ENCODE measurements around the gene RTP2. TPM values are rescaled to one million over a fixed set of nuclear protein-coding genes. Genes with fewer than 3 reads are reported as not detected.

Gene RTP2
- total RNA-seq, 1 donor from 2014 or later = not detected

DNA sequence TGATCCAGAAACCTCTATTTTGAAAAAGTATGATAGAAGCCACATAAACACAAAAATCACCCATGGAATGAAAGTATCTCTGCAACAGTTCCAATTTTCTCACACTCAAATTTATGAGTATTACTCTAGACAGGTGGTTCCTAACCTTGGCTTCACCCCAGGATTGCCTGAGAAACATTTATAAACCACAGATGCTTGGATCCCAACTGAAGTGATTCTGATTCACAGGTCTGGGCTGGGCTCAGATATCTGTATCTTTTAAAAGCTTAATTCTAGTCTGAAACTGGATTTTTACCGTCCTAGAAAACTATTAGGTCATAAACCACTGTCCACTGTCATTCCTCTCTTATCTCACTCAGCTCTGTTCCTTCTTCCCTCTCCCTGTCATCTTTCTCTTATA is 24.8 kb downstream of the RTP2 start:
- DNase-seq (ENCODE audit: extremely low read depth, low read depth, low spot score) = no peak

DNA sequence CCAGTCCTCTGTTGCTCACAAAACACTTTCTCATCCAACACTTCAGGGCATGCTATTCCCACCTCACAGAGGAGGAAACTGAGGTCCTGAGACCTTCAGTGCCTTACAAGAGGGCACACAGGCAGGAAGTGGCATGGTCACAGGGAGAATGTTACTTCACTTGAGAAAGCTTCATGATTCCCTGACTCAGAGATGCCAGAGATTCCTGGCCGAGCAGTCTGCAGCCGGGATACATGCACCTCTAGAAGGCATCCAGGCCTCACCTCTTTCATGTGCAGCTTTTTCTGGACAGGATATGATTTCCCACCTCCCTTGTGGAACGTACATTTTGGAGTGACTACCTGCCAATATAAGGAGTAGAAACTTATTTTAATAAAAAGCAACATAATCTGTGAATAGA is 29.3 kb downstream of the RTP2 start:
- no peak for DNase-seq (ENCODE audit: extremely low read depth, low read depth, low spot score)

DNA sequence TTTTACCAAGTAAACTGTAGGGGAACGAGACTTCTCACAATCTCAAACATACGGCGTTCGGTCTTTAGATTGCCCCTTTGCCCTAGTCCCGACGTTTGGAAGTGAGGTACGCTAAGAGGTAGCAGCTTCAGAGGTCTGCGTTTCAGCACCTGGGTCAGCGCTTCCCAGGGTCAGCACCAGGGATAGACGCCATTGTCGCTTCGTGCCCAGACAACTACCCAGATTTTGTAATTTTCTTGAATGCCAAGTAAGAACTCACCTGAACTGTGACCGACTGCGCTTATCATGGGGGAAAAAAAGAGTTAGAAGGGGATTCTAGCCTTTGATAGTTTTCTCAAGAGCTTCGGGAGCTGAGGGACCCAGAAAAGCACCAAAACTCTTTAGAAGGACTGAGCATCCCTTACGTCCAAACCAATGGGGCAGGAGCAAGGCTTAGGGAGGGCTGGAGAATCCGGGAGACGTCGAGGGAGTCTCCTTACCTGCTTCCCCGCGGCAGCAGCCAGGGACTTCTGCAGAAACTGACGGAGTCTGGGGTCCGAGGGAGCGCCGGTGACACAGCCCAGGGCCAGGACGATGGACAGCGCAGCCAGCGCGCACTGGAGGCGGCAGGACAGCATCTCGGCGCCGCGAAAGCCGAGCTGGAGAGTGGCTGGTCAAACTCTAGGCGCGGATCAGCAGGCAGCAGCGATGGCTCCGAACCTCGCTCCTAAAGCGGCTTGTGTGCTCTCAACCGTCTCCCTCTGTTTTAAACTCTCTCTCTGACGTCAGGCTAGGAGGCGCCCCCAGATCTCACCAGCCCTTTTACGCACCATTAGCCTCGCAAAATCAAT is 32.5 kb downstream of the RTP2 start, which contains the start of gene SST:
Gene SST, minus strand, starts transcription at position 720 of the 830 bp plus-strand sequence. Its CDS starts 103 bp downstream, at position 617.
- peak; percentile 12 for DNase-seq (ENCODE audit: extremely low read depth, low read depth, low spot score)

DNA sequence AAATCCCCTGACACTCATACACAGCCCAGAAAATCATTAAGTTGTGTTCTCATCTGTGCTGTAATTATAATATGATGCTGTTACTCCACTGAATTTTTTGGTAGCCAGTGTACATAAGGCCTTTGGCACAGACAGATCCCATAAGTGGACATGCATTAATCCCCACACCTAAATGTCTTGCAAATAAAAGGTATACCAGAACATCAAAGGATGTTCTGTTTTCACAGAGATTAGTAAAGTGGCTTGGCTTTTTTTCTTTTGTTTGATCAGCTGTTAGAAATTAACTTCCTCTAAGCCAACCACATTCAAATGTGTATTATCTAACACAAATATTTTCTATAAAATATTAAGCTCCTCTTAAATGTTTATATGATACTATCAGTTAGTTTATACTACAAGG is 34.8 kb downstream of the RTP2 start:
- DNase-seq (ENCODE audit: extremely low read depth, low read depth, low spot score) = no peak

DNA sequence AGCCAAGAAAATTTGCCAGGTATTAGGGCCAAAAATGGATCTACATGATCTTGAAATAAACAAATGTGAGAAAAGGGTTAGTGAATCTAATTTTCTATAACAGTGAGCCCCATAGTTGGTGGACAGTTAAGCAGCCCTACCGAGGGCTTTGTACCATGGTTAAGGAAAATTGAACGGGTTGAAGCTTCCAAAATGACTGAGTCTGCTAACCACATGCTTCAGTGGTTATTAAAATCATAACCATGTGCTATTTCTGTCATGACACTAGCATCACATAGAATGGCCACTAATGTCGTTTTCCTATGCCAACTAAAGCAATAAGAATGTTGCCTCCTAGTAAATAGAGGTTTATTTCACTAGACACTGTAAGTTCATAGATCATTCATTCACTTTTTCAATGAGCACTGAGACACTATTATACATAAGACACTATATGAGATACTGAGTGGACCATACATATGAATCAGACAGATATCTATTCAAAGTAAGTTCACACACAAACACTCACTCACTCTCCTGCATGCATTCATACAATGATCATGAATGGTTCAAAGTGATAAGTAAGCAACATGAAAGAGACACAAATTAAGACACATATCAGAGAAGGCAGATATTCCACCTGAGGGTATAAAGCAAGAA is 36.5 kb downstream of the RTP2 start:
- no peak for DNase-seq (ENCODE audit: extremely low read depth, low read depth, low spot score)

DNA sequence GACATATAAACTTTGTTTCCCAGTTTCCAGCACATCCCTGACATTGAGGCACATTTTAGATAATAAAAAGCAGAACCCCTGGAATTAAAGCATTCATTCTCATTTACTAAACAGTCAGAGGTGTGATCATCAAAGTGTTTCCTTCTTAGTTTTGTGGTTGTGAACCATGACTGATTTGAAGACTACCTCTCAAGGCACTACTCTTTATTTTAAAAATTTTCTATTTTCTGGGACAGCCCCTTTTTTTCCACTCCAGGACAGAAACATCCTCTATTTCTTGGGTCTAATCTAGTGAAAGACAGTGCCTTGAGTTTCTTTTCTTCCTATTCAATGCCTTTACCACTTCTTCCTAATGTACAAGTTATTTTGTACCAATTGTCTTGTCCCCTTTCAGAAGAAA is 37.3 kb downstream of the RTP2 start:
- no peak for DNase-seq (ENCODE audit: extremely low read depth, low read depth, low spot score)

DNA sequence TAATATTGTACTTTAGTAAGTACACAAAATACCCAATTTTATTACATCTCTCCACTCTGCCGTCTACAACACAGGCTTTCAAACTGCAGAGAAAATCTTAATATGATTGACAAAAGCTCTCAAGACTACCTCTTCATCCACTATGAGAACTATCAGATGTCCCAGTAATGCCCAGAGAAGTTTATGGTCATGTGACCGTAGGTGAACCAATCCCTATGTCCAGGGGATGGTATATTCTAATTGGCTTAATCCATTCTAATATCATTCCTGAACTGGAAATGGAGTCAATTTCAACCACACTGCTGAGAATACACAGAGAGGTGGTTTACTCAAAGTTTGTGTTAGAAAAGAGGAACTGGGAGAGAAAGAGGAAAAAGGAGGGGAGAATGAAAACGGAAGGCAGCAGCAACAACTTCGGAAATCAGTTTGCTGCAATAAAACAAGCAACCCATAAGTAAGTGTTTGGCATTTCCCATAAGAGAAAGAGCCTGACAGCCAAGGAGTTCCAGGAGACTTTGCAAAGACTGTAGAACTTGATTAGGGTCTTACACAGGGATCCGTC is 39.4 kb downstream of the RTP2 start:
- no peak for DNase-seq (ENCODE audit: extremely low read depth, low read depth, low spot score)

DNA sequence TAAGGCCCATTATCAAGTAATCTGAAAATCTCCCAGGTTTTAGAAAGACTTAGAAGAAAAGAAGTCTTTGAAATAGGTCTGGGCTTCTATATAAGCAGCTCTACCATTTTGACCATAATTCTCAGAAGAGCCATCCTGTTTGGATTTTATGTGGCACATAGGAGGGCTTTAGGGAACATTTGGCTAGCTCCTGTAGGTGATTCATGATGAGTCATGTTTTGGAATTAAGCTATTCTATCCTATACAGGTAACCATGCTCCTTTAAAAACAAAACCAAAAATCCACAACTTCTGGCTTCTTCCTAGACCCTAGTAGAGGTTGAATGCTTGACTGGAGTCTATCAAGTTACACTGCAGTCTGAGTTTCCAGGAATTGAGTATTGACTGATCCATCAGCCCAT is 41.1 kb downstream of the RTP2 start:
- no peak for DNase-seq (ENCODE audit: extremely low read depth, low read depth, low spot score)

DNA sequence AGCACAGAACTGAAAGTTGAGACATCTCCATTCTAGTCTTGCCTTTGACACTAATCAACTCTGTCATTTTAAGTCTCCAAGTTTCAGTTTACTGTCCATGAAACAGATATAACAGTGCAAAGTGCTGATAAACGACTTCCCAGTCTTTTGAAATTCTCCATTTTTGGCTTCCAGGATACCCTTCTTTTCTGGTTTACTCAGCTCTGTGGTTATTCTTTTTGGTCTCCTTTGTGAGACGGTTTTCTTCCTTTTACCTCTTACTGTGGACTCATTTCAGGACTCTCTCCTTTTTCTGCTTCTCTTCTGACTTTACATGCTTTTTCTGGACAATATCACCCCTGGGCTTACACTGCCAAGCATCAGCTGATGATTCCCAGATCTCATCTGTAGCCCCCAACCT is 51.1 kb downstream of the RTP2 start:
- no peak for DNase-seq (ENCODE audit: extremely low read depth, low read depth, low spot score)

Other genes starting within 250 kb of the RTP2 start
- gene SST, start 32.2 kb downstream of the RTP2 start, total RNA-seq = not detected in 2 replicates
- 11.2 and 14.1 TPM in 2 replicates for gene BCL6, start 42.9 kb upstream of the RTP2 start, total RNA-seq

Data from glomerular endothelial cell (primary cell).